Choroid plexus epithelial cell (primary cell): ENCODE data around the gene NDUFS1.
"Not testable (repeated sequence)": the region's sequence is repeated elsewhere in the genome, so short reads cannot be mapped to it uniquely, and the experiment has no call there.

Experiments used
- DNase-seq: peaks from one replicate; pipeline ENCODE4 v3.0.0-alpha.2; 2010; ENCODE audit warnings: low read depth
- H3K4me3 ChIP-seq: 2 replicates; pipeline ENCODE4 v1.5.1; 2011; ENCODE audit warnings: low read depth, mild to moderate bottlenecking, control low read depth, low read length, moderate library complexity
- TF ChIP-seq, protein P1 (sequence below): conservative IDR thresholded peaks from 2 replicates; pipeline ENCODE4 v1.5.1; 2011; ENCODE audit warnings: low read depth, mild to moderate bottlenecking, control low read depth, inconsistent platforms, low read length, moderate library complexity

Gene NDUFS1

DNA sequence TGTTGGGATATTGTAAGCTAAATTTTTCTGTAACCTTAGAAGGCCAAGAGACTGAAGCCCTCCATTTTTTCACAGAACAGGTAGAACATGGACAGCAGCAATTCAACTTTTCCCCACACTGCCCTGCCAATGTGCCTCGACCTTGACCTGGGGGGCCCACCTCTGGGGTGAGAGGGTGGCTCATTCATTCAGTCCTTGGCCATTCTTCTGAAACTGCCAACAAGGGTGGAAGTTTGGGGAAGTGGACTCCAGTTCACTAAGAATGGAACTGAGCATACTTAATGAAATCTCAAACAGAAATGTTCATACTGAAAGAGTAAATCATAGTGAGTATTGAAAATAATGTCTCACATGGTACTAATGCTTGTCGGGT, 1.5 kb upstream of the NDUFS1 start:
- no peak for DNase-seq
- TF ChIP-seq, protein P1, sequence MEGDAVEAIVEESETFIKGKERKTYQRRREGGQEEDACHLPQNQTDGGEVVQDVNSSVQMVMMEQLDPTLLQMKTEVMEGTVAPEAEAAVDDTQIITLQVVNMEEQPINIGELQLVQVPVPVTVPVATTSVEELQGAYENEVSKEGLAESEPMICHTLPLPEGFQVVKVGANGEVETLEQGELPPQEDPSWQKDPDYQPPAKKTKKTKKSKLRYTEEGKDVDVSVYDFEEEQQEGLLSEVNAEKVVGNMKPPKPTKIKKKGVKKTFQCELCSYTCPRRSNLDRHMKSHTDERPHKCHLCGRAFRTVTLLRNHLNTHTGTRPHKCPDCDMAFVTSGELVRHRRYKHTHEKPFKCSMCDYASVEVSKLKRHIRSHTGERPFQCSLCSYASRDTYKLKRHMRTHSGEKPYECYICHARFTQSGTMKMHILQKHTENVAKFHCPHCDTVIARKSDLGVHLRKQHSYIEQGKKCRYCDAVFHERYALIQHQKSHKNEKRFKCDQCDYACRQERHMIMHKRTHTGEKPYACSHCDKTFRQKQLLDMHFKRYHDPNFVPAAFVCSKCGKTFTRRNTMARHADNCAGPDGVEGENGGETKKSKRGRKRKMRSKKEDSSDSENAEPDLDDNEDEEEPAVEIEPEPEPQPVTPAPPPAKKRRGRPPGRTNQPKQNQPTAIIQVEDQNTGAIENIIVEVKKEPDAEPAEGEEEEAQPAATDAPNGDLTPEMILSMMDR, result no peak
- peak overlapping the region; percentile 97 for H3K4me3 ChIP-seq

DNA sequence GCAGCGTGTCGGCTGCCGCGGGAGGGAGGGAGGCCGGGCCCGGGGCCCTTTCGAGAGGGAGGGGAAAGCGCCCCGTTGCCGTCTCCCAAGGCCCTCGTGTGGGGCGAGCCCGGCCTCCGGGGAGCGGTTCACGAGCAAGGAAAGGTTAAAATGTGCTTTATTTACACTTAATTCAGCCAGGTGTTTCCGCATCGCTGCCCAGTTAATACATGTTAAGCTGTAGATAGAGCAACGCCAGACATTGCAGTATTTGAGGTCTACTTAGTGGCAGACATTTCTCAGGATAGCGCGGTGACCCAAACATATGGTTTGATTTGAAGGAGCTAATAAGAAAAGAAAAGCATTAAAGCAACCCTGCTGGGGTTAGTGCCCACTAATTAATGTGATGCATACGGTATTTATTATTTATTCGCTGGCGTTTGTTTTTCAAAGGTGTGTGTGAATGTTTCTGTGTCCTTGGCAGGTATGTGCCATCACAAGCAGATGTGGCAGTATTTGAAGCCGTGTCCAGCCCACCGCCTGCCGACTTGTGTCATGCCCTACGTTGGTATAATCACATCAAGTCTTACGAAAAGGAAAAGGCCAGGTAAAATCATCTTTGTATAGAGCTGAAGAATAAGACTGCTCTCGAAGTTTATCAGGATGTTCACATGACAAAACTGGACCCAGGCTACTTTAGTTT, 1.0 kb upstream of the NDUFS1 start:
- peak overlapping the region; percentile 97 for H3K4me3 ChIP-seq
- TF ChIP-seq, protein P1, result no peak
- peak; percentile 53 for DNase-seq

DNA sequence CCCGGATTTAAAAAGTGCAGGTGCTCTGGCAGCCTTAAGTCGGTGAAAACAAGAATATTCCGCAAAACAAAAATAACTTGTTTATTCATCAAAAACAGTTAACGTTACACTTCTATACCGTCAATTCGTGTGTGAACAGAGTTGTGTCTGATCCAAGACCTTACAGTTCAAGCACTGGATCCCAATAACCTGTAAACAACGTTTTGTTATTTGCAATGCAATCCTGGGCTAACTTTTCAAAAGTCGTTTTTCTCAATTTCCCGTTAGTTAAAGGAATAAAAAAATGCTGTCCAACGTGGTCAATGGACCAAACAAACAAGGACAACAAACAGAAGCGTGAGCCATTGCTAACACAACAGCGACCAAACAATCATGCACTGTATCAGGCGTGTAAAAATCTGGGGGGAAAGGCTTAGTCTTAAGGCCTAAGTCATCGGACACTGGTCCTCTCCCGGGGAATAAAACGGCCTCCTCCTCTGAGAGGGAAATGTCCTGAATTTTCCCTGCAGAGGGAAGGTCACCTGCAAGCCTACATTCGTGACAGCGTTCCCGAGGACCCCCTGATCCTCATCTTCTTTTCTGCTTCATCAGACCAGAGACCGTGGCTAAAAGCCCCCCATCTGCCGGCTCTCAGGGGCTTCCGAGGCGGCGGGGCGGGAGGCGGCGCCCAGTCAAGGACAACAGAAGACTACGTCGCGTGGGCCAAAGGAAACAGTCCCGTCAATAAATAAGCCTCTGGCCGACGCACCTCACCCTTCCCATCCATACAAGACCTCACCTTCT, 490 bp downstream of the NDUFS1 start:
- TF ChIP-seq, protein P1, result no peak
- peak; percentile 37 for DNase-seq

GRCh38 chr2:206157014-206157413, 2.2 kb downstream of the NDUFS1 start:
- H3K4me3 ChIP-seq, DNase-seq: not testable (repeated sequence)

More for the DNA sequence above, 490 bp downstream of the NDUFS1 start:
- peak overlapping the region; percentile 97 for H3K4me3 ChIP-seq

DNA sequence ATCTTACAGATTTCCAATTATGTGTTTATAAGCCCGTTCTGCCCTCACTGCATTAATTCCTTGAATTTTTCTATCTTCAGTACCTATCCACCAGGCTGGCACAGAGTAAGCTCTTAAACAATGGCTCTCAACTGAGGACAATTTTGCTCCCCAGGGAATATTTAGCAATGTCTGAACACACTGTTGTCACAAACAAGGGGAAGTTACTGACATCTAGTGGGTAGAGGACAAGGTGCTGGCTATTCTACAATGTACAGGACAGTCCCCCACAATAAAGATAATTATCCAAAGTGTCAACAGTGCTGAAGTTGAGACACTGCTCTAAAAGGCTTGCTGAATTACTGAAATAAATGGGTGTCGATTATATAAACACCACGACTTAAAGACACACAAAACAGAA, 5.0 kb downstream of the NDUFS1 start:
- TF ChIP-seq, protein P1, result peak; percentile 20
- no peak for DNase-seq
- H3K4me3 ChIP-seq, result no peak overlapping the region

- TF ChIP-seq, protein P1, result no peak
- DNase-seq, result no peak
- H3K4me3 ChIP-seq, result no peak overlapping the region
Observed at GRCh38 chr2:206150631-206151030, 8.6 kb downstream of the NDUFS1 start.

DNA sequence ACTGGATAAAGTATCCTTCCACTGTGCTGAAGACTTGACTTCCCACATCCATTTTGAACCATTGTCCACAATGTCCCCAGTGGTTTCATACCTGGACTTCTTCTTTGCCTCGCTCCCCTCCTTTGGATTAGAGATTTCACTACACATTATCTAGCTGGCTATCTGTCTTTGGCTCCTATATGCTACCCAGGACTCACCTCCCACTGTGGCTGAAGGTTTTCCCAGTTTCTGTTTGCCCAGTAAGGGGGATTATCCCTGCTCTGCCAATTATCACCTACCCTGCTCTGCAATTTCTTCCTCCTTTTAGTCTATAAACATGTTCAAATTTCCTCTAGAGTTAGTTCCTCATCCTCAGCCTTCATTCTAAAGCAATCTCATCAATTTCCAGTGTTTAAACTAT, 9.1 kb downstream of the NDUFS1 start:
- TF ChIP-seq, protein P1, result no peak
- no peak overlapping the region for H3K4me3 ChIP-seq
- no peak for DNase-seq
